LNCaP clone FGC (cell line): ENCODE results near the gene ATP6V1C2.
A peak's percentile ranks its signal among the peaks of the same experiment; 100 is the strongest.

ENCODE experiments used
- DNase-seq: peaks from one replicate; pipeline ENCODE4 v3.0.0-alpha.2; 2011; ENCODE audit warnings: low read depth
- H3K4me3 ChIP-seq: 2 replicates; pipeline ENCODE4 v1.5.1; 2011; ENCODE audit warnings: mild to moderate bottlenecking, low read depth, low read length, control low read depth
- CTCF ChIP-seq: IDR thresholded peaks from 2 replicates; pipeline ENCODE4 v1.5.1; 2012; ENCODE audit warnings: mild to moderate bottlenecking; ENCODE audit not compliant: control insufficient read depth, insufficient read depth; ENCODE audit errors: extremely low read depth

The ATP6V1C2 gene

GRCh38 chr2:10781746-10782145, 60.3 kb downstream of the ATP6V1C2 start:
- no peak for DNase-seq

GRCh38 chr2:10783421-10783820, 62.0 kb downstream of the ATP6V1C2 start:
- no peak for TF ChIP-seq CTCF
- DNase-seq = no peak
- no peak overlapping the region for H3K4me3 ChIP-seq

More at GRCh38 chr2:10781746-10782145, 60.3 kb downstream of the ATP6V1C2 start:
- H3K4me3 ChIP-seq = no peak overlapping the region
- no peak for TF ChIP-seq CTCF

- H3K4me3 ChIP-seq = no peak overlapping the region
- DNase-seq = no peak
- no peak for TF ChIP-seq CTCF
These were observed 63.3 kb downstream of the ATP6V1C2 start for GRCh38 chr2:10784719-10785118.

- no peak for TF ChIP-seq CTCF
- no peak for DNase-seq
- no peak overlapping the region for H3K4me3 ChIP-seq
These were observed 63.8 kb downstream of the ATP6V1C2 start for GRCh38 chr2:10785260-10785659.

GRCh38 chr2:10786240-10786982, 65.0 kb downstream of the ATP6V1C2 start:
- H3K4me3 ChIP-seq = no peak overlapping the region
- DNase-seq = no peak
- TF ChIP-seq CTCF = no peak

DNA sequence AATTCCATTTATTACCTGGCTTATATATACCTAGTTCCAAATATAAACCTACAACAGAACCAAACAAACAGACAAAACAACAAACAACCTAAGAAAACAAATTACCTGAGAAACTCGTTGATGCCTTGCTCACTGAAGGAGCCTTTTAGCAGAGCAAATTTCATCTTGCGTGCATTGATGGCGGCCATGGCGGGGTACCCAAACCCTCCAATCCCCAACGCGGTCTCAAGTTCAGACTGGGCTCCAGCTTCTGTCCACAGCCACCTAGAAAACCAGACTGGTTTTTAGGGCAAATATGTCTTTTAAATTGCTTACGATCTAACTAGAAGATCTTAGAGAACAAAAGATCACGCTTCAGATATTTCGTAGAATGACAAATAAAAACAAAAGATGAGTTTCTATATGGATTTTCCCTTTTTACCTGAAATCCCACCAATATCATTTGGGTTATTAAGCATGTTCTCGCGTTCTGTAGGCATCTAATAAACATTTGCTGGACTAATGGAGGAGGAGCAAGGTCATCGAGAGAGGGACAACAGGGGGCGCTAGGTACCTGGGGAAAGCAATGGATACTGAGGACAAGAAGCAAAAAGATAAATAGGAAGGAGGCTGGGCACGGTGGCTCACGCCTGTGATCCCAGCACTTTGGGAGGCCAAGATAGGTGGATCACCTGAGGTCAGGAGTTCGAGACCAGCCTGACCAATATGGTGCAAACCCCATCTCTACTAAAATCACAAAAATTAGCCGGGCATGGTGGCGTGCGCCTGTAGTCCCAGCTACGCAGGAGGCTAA, 65.9 kb downstream of the ATP6V1C2 start:
- H3K4me3 ChIP-seq = no peak overlapping the region
- TF ChIP-seq CTCF = peak; percentile 34
- no peak for DNase-seq
